ENCODE results near the gene LPP. TPM values are rescaled to one million over a fixed set of nuclear protein-coding genes. Genes with fewer than 3 reads are reported as not detected.

Gene LPP
- total RNA-seq, 4 donors from 2014 or later: 183 to 293 (median 242) TPM

DNA sequence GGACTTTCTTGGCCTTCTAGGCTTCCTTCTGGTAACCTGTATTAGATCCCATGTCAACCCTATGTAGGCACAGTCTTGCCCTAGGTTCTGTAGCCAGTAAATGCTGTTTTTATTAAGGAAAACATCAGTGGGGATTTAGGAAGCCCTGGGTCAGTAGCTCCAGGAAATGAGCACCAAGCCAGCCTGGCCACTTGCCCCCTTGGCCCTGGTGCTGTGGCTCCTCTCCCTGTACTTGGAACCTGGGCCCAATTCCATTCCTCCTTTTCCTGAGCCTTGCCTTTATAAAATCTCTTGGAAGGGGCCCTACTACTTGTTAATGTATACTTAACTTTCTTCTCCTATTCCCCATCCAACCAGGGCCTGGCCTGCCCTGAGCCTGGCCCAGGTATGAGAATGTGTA, 774.0 kb downstream of the LPP start:
- Histone ChIP-seq H3K36me3 (no peaks in the 10 kb centered on the region), H3K4me1 (peaks cover 0 to 16% (median 0%) of the 10 kb centered on the region in 4 donors), H3K27ac (peak overlapping the region in 1 of 4 donors; percentile 67), H3K27me3 (no peaks in the 10 kb centered on the region), H3K9me3 (no peaks in the 10 kb centered on the region), H3K4me3 (no peak overlapping the region)
- no peak for DNase-seq (ENCODE audit: low spot score in 2 of 2)
- no peak for TF ChIP-seq POLR2A (IDR thresholded peaks at IDR 0.05)
- no peak for TF ChIP-seq EP300 (IDR thresholded peaks at IDR 0.05)
- TF ChIP-seq, protein P1, sequence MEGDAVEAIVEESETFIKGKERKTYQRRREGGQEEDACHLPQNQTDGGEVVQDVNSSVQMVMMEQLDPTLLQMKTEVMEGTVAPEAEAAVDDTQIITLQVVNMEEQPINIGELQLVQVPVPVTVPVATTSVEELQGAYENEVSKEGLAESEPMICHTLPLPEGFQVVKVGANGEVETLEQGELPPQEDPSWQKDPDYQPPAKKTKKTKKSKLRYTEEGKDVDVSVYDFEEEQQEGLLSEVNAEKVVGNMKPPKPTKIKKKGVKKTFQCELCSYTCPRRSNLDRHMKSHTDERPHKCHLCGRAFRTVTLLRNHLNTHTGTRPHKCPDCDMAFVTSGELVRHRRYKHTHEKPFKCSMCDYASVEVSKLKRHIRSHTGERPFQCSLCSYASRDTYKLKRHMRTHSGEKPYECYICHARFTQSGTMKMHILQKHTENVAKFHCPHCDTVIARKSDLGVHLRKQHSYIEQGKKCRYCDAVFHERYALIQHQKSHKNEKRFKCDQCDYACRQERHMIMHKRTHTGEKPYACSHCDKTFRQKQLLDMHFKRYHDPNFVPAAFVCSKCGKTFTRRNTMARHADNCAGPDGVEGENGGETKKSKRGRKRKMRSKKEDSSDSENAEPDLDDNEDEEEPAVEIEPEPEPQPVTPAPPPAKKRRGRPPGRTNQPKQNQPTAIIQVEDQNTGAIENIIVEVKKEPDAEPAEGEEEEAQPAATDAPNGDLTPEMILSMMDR (IDR thresholded peaks at IDR 0.05): no peak

DNA sequence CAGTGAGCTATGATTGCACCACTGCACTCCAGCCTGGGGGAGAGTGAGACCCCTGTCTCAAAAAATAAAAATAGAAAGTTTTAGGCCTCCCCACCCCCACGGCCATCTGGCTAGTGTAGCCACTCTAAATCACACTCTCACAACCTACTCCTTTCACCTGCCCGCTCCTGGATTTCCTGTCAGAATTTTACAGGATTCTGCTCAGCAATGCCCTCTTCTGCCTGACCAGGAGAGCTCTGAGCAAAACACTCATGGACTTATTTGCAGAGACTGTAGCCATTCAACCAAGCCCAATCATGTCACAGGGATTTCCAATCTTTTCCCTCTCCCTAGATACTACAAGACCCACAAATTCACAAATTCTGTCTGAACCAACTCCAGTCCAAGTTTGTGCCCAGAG, 775.2 kb downstream of the LPP start:
- H3K4me1 ChIP-seq: peaks cover 0 to 16% (median 0%) of the 10 kb centered on the region in 4 donors
- no peaks in the 10 kb centered on the region for H3K36me3 ChIP-seq
- H3K4me3 ChIP-seq: no peak overlapping the region
- TF ChIP-seq EP300 (IDR thresholded peaks at IDR 0.05) (no peak), POLR2A (IDR thresholded peaks at IDR 0.05) (no peak)
- TF ChIP-seq, protein P1 (IDR thresholded peaks at IDR 0.05): no peak
- no peaks in the 10 kb centered on the region for H3K9me3 ChIP-seq
- H3K27me3 ChIP-seq: no peaks in the 10 kb centered on the region
- no peak for DNase-seq (ENCODE audit: low spot score in 2 of 2)
- WGBS, 2 donors: 88 to 89% methylated on average over 2 of the region's 2 CpGs
- no peak overlapping the region for H3K27ac ChIP-seq

DNA sequence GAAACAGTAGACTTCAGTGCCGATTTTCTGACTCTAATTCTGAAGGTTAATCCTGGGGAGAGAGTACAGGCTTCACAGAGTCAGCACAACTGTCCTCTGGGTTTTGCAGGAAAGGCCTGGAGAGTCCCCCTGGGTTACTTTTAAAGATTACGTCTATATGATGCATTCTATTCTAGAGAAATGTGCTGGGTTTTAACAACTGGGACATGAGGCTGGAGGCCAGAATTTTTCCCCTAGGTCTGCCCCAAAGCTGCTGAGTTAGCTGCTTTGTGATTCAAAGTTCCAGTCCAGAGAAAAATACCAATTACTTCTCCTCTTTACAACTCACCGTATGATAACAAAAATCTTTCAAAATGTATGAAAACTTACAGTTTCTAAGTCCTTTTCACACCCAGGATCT, 777.1 kb downstream of the LPP start:
- TF ChIP-seq POLR2A (IDR thresholded peaks at IDR 0.05): no peak
- TF ChIP-seq EP300 (IDR thresholded peaks at IDR 0.05): no peak
- TF ChIP-seq, protein P1 (IDR thresholded peaks at IDR 0.05): no peak
- Histone ChIP-seq H3K36me3 (no peaks in the 10 kb centered on the region), H3K4me3 (no peak overlapping the region), H3K27me3 (no peaks in the 10 kb centered on the region), H3K9me3 (no peaks in the 10 kb centered on the region), H3K4me1 (peaks cover 0 to 16% (median 0%) of the 10 kb centered on the region in 4 donors), H3K27ac (peak overlapping the region in 1 of 4 donors; percentile 35)
- WGBS, 2 donors: 27 to 28% methylated on average over 3 of the region's 3 CpGs
- no peak for DNase-seq (ENCODE audit: low spot score in 2 of 2)

DNA sequence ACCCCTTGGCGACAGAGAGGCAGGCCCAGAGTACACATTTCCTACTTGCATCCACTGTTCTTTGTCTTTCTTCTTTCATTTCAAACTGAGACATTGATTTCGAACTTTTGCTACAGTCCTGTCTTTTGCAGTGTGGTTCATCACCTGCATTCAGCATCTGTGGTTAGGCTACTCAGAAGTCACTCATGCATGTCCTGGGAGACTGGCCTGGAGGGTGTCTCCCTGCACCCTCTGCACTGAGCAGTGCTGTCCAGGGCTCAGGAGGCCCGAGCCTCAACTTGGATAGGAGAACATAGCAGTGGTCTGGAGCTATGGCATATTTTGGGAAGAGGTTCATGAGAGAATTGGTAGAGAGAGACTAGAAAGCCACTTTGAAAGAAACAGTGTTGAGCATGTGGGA, 777.6 kb downstream of the LPP start:
- H3K27me3 ChIP-seq: no peaks in the 10 kb centered on the region
- WGBS, 2 donors: 70 to 76% methylated on average over 3 of the region's 3 CpGs
- H3K27ac ChIP-seq: peak overlapping the region in 2 of 4 donors; percentile 8 to 35
- no peak overlapping the region for H3K4me3 ChIP-seq
- DNase-seq (ENCODE audit: low spot score in 2 of 2): no peak
- TF ChIP-seq POLR2A (IDR thresholded peaks at IDR 0.05): no peak
- TF ChIP-seq, protein P1 (IDR thresholded peaks at IDR 0.05): no peak
- TF ChIP-seq EP300 (IDR thresholded peaks at IDR 0.05): no peak
- no peaks in the 10 kb centered on the region for H3K36me3 ChIP-seq
- H3K9me3 ChIP-seq: no peaks in the 10 kb centered on the region
- peaks cover 0 to 16% (median 0%) of the 10 kb centered on the region in 4 donors for H3K4me1 ChIP-seq

DNA sequence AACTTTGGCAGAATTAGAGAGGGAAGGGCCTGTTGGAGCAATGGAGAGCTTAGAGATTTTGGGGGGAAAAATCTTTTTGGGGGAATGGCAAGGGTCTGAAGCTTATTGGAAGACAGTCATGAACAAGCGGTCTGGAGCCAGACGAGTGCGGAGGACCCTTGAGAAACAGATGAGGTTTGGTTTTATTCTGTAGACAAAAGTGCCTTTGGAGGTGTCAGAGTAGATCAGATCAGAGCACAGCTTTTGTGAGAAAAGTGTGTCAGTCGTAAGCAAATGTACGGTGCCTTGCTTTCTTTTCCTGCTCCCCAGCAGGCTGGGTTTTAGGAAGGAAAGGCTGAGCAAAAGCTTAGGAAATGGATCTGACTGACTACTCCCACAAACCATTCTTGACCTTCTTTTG, 781.0 kb downstream of the LPP start:
- Histone ChIP-seq H3K4me1 (peaks cover 0 to 13% (median under 1%) of the 10 kb centered on the region in 4 donors), H3K27me3 (no peaks in the 10 kb centered on the region), H3K4me3 (no peak overlapping the region), H3K9me3 (no peaks in the 10 kb centered on the region), H3K27ac (no peak overlapping the region), H3K36me3 (no peaks in the 10 kb centered on the region)
- no peak for DNase-seq (ENCODE audit: low spot score in 2 of 2)
- WGBS, 2 donors: 94 to 97% methylated on average over 5 of the region's 5 CpGs
- TF ChIP-seq, protein P1 (IDR thresholded peaks at IDR 0.05): no peak
- no peak for TF ChIP-seq EP300 (IDR thresholded peaks at IDR 0.05)
- TF ChIP-seq POLR2A (IDR thresholded peaks at IDR 0.05): no peak

Measured in tibial nerve (tissue), 4 donors.